Hepatocyte (in vitro differentiated cells): ENCODE results near the gene ZNF407.

Experiments
- EZH2 ChIP-seq: fragments of 200-600 bp; sonication (generic); IDR thresholded peaks from 2 replicates; pipeline ENCODE4 v1.6.1; 2016; ENCODE audit warnings: antibody characterized with exemption, mild to moderate bottlenecking, borderline replicate concordance
- TF ChIP-seq, protein P1 (sequence below): fragments of 200-600 bp; sonication (generic); IDR thresholded peaks from 2 replicates; pipeline ENCODE4 v1.5.1; 2016; ENCODE audit warnings: antibody characterized with exemption, mild to moderate bottlenecking; ENCODE audit not compliant: poor library complexity

- TF ChIP-seq EZH2 = no peak
- TF ChIP-seq, protein P1, sequence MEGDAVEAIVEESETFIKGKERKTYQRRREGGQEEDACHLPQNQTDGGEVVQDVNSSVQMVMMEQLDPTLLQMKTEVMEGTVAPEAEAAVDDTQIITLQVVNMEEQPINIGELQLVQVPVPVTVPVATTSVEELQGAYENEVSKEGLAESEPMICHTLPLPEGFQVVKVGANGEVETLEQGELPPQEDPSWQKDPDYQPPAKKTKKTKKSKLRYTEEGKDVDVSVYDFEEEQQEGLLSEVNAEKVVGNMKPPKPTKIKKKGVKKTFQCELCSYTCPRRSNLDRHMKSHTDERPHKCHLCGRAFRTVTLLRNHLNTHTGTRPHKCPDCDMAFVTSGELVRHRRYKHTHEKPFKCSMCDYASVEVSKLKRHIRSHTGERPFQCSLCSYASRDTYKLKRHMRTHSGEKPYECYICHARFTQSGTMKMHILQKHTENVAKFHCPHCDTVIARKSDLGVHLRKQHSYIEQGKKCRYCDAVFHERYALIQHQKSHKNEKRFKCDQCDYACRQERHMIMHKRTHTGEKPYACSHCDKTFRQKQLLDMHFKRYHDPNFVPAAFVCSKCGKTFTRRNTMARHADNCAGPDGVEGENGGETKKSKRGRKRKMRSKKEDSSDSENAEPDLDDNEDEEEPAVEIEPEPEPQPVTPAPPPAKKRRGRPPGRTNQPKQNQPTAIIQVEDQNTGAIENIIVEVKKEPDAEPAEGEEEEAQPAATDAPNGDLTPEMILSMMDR = no peak
Observed at GRCh38 chr18:74832381-74832780, 234.7 kb downstream of the ZNF407 start.
